K562 (cell line): Measurements from ENCODE around the gene TFAP2E. TPM values are rescaled to one million over a fixed set of nuclear protein-coding genes. Genes with fewer than 3 reads are reported as not detected.

Experiments used
- ATAC-seq: fragments of 200-7000 bp; cut with Tn5 transposase; 3 replicates; pipeline ENCODE4 v1.9.1; 2020; ENCODE audit warnings: moderate library complexity
- Bru-seq: library from RNA; stranded (reverse); fragments of 400-500 nt; gene quantifications from one replicate; lab custom pipeline; 2021; lab: Mats Ljungman, UMichigan
- BruChase-seq, 2 experiments: library from RNA; stranded (reverse); fragments of 400-500 nt; gene quantifications; one replicate each; lab custom pipeline; 2021; lab: Mats Ljungman, UMichigan
- BruUV-seq: library from RNA; stranded (reverse); fragments of 400-500 nt; replicated peaks from 2 replicates; lab custom pipeline; 2021; lab: Mats Ljungman, UMichigan
- CTCF ChIA-PET: fragments of 300-600 bp; formaldehyde crosslinking; extraction: SDS; loops from one replicate; lab custom pipeline; 2021; ENCODE audit warnings: low intra/inter-chr PET ratio; lab: Yijun Ruan, JAX
- POLR2A ChIA-PET: fragments of 300-600, 350-650 bp; sonication (Branson Sonifier 250); formaldehyde crosslinking; extraction: SDS; loops from one replicate; lab custom pipeline; 2021; ENCODE audit warnings: antibody characterized with exemption, inconsistent platforms; lab: Yijun Ruan, JAX
- DNase-seq, 4 experiments: peaks; one replicate each; pipeline versions ENCODE4 v3.0.0 to v3.0.0-alpha.2; 2011 to 2018; ENCODE audit warnings: low spot score in 3 of 4, mixed read lengths in 3 of 4; ENCODE audit errors: extremely low read depth in 1 of 4
- FAIRE-seq: peaks from 2 replicates; lab custom pipeline; 2011; peaks lifted over from hg19 to GRCh38; lab: Jason Lieb, UNC
- H2AFZ ChIP-seq: 2 replicates; pipeline ENCODE4 v1.6.0; 2011; ENCODE audit warnings: low read depth, low read length, control low read depth, inconsistent platforms
- H3K27ac ChIP-seq: fragments of 200-600 bp; 3 replicates; pipeline ENCODE4 v1.8.0; 2011; ENCODE audit warnings: low read depth, mild to moderate bottlenecking, control low read depth, inconsistent platforms, low read length, moderate library complexity, mixed read lengths; ENCODE audit errors: extremely low read depth
- H3K27me3 ChIP-seq, 2 experiments: fragments of 300-600 bp in 1 of 2; 2 replicates in 1 of 2; 3 replicates in 1 of 2; pipeline versions ENCODE4 v1.6.0 to v1.8.0; 2011; ENCODE audit warnings: inconsistent platforms in 2 of 2, low read length in 2 of 2, mild to moderate bottlenecking in 1 of 2, mixed read lengths in 1 of 2, moderate library complexity in 1 of 2; ENCODE audit not compliant: control insufficient read depth in 2 of 2, insufficient read depth in 2 of 2
- H3K36me3 ChIP-seq: fragments of 300-600 bp; 3 replicates; pipeline ENCODE4 v1.8.0; 2011; ENCODE audit warnings: mild to moderate bottlenecking, low read length, inconsistent platforms; ENCODE audit not compliant: control insufficient read depth, insufficient read depth
- H3K4me1 ChIP-seq, 2 experiments: fragments of 200-600 bp in 1 of 2; replicated peaks in 1 of 2; 2 replicates in 1 of 2; 3 replicates in 1 of 2; pipeline versions ENCODE4 v1.5.1 to v1.8.0; 2011; ENCODE audit warnings: inconsistent platforms in 2 of 2, low read length in 2 of 2, mild to moderate bottlenecking in 1 of 2, mixed read lengths in 1 of 2, moderate library complexity in 1 of 2; ENCODE audit not compliant: control insufficient read depth in 2 of 2, insufficient read depth in 2 of 2
- H3K4me2 ChIP-seq: 2 replicates; pipeline ENCODE4 v1.6.1; 2011; ENCODE audit warnings: low read length, control low read depth, inconsistent platforms, mixed read lengths; ENCODE audit not compliant: insufficient read depth
- H3K4me3 ChIP-seq: fragments of 200-600 bp; sonication (generic), shearing (Covaris generic); 2 replicates; pipeline ENCODE4 v1.5.1; 2016; ENCODE audit warnings: control low read depth, inconsistent platforms
- H3K79me2 ChIP-seq: fragments of 200-600 bp; 3 replicates; pipeline ENCODE4 v1.8.0; 2011; ENCODE audit warnings: low read length, inconsistent platforms; ENCODE audit not compliant: control insufficient read depth, insufficient read depth
- H3K9ac ChIP-seq, 2 experiments: 2 replicates each; pipeline versions ENCODE4 v1.6.0 to v1.6.1; 2011; ENCODE audit warnings: low read depth in 2 of 2, low read length in 2 of 2, control low read depth in 1 of 2, inconsistent platforms in 1 of 2, mild to moderate bottlenecking in 1 of 2, mixed read lengths in 1 of 2; ENCODE audit not compliant: insufficient read depth in 1 of 2
- H3K9me1 ChIP-seq: one replicate; pipeline ENCODE4 v1.6.0; 2011; ENCODE audit warnings: inconsistent platforms, mild to moderate bottlenecking, low read length, moderate library complexity; ENCODE audit not compliant: control insufficient read depth, insufficient read depth
- H3K9me3 ChIP-seq: replicated peaks from 2 replicates; pipeline ENCODE4 v1.5.1; 2011; ENCODE audit warnings: low read depth, low read length, inconsistent platforms; ENCODE audit not compliant: control insufficient read depth, insufficient read depth
- H4K20me1 ChIP-seq: replicated peaks from 2 replicates; pipeline ENCODE4 v1.6.1; 2011; ENCODE audit warnings: low read length, inconsistent platforms, mixed read lengths; ENCODE audit not compliant: control insufficient read depth, insufficient read depth
- HDAC3 ChIP-seq: fragments of 450-650 bp; IDR thresholded peaks from 2 replicates; pipeline ENCODE4 v1.6.1; 2018; ENCODE audit warnings: borderline replicate concordance, mild to moderate bottlenecking, moderate library complexity; ENCODE audit not compliant: partially characterized antibody
- HNRNPL ChIP-seq: fragments of 200-400 bp; formaldehyde crosslinking; IDR thresholded peaks from 2 replicates; pipeline ENCODE4 v1.6.1; 2017; ENCODE audit warnings: low read depth, mild to moderate bottlenecking, low read length
- JUND ChIP-seq, 2 experiments: IDR thresholded peaks; 2 replicates in 1 of 2; 3 replicates in 1 of 2; pipeline ENCODE4 v1.6.1; 2011; ENCODE audit warnings: borderline replicate concordance in 2 of 2, low read depth in 2 of 2, low read length in 2 of 2, improper control_type of control experiment in 1 of 2, missing biosample characterization in 1 of 2, missing genetic modification characterization in 1 of 2, missing genetic modification reagents in 1 of 2
- KAT8 ChIP-seq: fragments of 450-650 bp; IDR thresholded peaks from 2 replicates; pipeline ENCODE4 v1.6.1; 2016; ENCODE audit warnings: low read depth, mild to moderate bottlenecking
- KHSRP ChIP-seq: fragments of 450-650 bp; IDR thresholded peaks from 2 replicates; pipeline ENCODE4 v1.6.1; 2017
- MEF2D ChIP-seq: conservative IDR thresholded peaks from 2 replicates; pipeline ENCODE4 v1.6.1; 2016; ENCODE audit warnings: low read depth, missing genetic modification characterization, missing compliant biosample characterization
- POLR2B ChIP-seq: fragments of 450-650 bp; IDR thresholded peaks from 2 replicates; pipeline ENCODE4 v1.6.1; 2018; ENCODE audit warnings: low read depth; ENCODE audit not compliant: partially characterized antibody
- TAF15 ChIP-seq: fragments of 200-400 bp; formaldehyde crosslinking; IDR thresholded peaks from 2 replicates; pipeline ENCODE4 v1.6.1; 2017; ENCODE audit warnings: mild to moderate bottlenecking, low read depth, low read length, moderate library complexity
- TCFL5 ChIP-seq: fragments of 250-450 bp; sonication (Bioruptor Pico); conservative IDR thresholded peaks from 2 replicates; pipeline ENCODE4 v1.6.1; 2021; ENCODE audit warnings: mild to moderate bottlenecking, moderate library complexity, matching md5 sums
- TRIM24 ChIP-seq, 2 experiments: fragments of 450-650 bp; IDR thresholded peaks; 2 replicates each; pipeline ENCODE4 v1.6.1; 2016
- ZC3H11A ChIP-seq: IDR thresholded peaks from 2 replicates; pipeline ENCODE4 v1.6.1; 2012; ENCODE audit warnings: low read depth, low read length, improper control_type of control experiment
- ZNF77 ChIP-seq: fragments of 250-450 bp; sonication (Bioruptor Pico); IDR thresholded peaks from 2 replicates; pipeline ENCODE4 v1.5.0; 2020
- WGBS: fragments of 100-300 bp; shearing (Covaris generic); methylation state at CpG from one replicate; pipeline ENCODE4 v1.1.6; 2016; ENCODE audit warnings: low coverage, mixed read lengths; ENCODE audit not compliant: insufficient coverage; ENCODE audit errors: missing lambda C conversion rate; 5-methylcytosine and 5-hydroxymethylcytosine counted together
- in situ Hi-C: fragments of 300-500 bp; cut with MboI; formaldehyde crosslinking; loops from 4 replicates; pipeline ENCODE4 v1.15.0; 2018; ENCODE audit warnings: inconsistent platforms, mixed read lengths
- intact Hi-C: fragments of 100-400 bp; cut with micrococcal nuclease; formaldehyde crosslinking; loops from 2 replicates; pipeline ENCODE4 v1.14.2; 2022
- long read RNA-seq, 3 experiments: library from polyadenylated mRNA in 2 of 3; library from RNA in 1 of 3; unstranded in 2 of 3; stranded (forward) in 1 of 3; transcript quantifications; one replicate each; pipeline ENCODE4 v2.0.0, GENCODE V29; 2019 to 2022
- polyA minus RNA-seq, 3 experiments: library from RNA; depleted of rRNA, polyadenylated mRNA; stranded (reverse); fragments of >200 nt; gene quantifications; 2 replicates each; pipeline ENCODE4 v1.2.3, GENCODE V29; 2011
- polyA plus RNA-seq, 8 experiments: library from polyadenylated mRNA; depleted of rRNA in 4 of 8; stranded (reverse) in 5 of 8; unstranded in 3 of 8; fragments of >200 nt; fragmentation: Nextera tagmentation in 2 of 8; fragmentation: Illumina TruSeq in 1 of 8; extraction: Ambion mirVana in 2 of 8; extraction: Trizol in 1 of 8; gene quantifications; 2 replicates each; pipeline versions ENCODE4 v1.2.1 to v1.2.3, GENCODE V29; 2011 to 2014; ENCODE audit warnings: inconsistent platforms in 1 of 8, missing spikeins in 1 of 8
- total RNA-seq, 7 experiments: library from RNA; depleted of rRNA in 6 of 7; stranded (reverse); fragments of >200 nt in 6 of 7; fragmentation: Illumina TruSeq in 2 of 7; extraction: Trizol in 2 of 7; gene quantifications; 2 replicates each; pipeline versions ENCODE4 v1.2.1 to v1.2.3, GENCODE V29; 2011 to 2021; ENCODE audit warnings: low replicate concordance in 1 of 7
- TF ChIP-seq, protein P1 (sequence below): fragments of 450-650 bp; formaldehyde crosslinking; IDR thresholded peaks from 2 replicates; pipeline ENCODE4 v1.4.0; 2020; ENCODE audit warnings: mild to moderate bottlenecking, moderate library complexity
- TF ChIP-seq, protein P2 (sequence below), 2 experiments: IDR thresholded peaks; 2 replicates each; pipeline ENCODE4 v1.6.1; 2011; ENCODE audit warnings: borderline replicate concordance in 1 of 2, control low read depth in 1 of 2, low read depth in 1 of 2, low read length in 1 of 2, mild to moderate bottlenecking in 1 of 2, mixed read lengths in 1 of 2, moderate library complexity in 1 of 2; ENCODE audit not compliant: insufficient read depth in 1 of 2, insufficient read length in 1 of 2, poor library complexity in 1 of 2, severe bottlenecking in 1 of 2; ENCODE audit errors: extremely low read depth in 1 of 2

TFAP2E gene
- total RNA-seq (2011; cell fraction: chromatin; rRNA removed; ENCODE audit: low replicate concordance), result 0.30 and 0.44 TPM in 2 replicates
- 0.39 TPM in 1 of 2 replicates, not detected in the other for total RNA-seq (2011; cell fraction: nucleolus; rRNA removed)
- 0.81 TPM in 1 of 2 replicates, not detected in the other for total RNA-seq (2011; cell fraction: nucleoplasm; rRNA removed)
- total RNA-seq (2014; rRNA removed) (not detected in 2 replicates), total RNA-seq (2014; rRNA removed; fragmentation: Illumina TruSeq; extraction: Trizol) (not detected in 2 replicates), total RNA-seq (2015; rRNA removed; fragmentation: Illumina TruSeq; extraction: Trizol) (0.11 TPM in 1 of 2 replicates, not detected in the other), total RNA-seq (2021) (not detected in 2 replicates), polyA plus RNA-seq (2011; rRNA removed) (0.07 and 0.11 TPM in 2 replicates), polyA plus RNA-seq (2014; fragmentation: Illumina TruSeq; extraction: Trizol) (not detected in 2 replicates), polyA plus RNA-seq (2014; fragmentation: Nextera tagmentation; extraction: Ambion mirVana) (under 1 TPM; 0.03 to 0.06 TPM), polyA plus RNA-seq (2014; rRNA removed) (0.04 and 0.07 TPM in 2 replicates), polyA minus RNA-seq (2011; rRNA and poly(A)+ RNA removed) (0.14 TPM in 1 of 2 replicates, not detected in the other), Bru-seq, nascent RNA (percentile 24 among the genes with signal in this experiment), BruChase-seq, experiment 1, labeled RNA remaining after a 2-hour chase (percentile 30 among the genes with signal in this experiment), BruChase-seq, experiment 2, labeled RNA remaining after a 6-hour chase (percentile 33 among the genes with signal in this experiment)
- polyA plus RNA-seq (2011; cell fraction: cytosol; rRNA removed), result not detected in 2 replicates
- polyA plus RNA-seq (2011; cell fraction: nucleus; rRNA removed), result 0.31 and 0.38 TPM in 2 replicates
- 0.20 and 0.58 TPM in 2 replicates for polyA plus RNA-seq (2012)
- polyA minus RNA-seq (2011; cell fraction: cytosol; rRNA and poly(A)+ RNA removed), result not detected in 2 replicates
- polyA minus RNA-seq (2011; cell fraction: nucleus; rRNA and poly(A)+ RNA removed), result not detected in 2 replicates
- long read RNA-seq, experiment 1, partial matches to known transcripts, result 0 of 1 reads
- long read RNA-seq, experiment 1, other reads (novel, unspliced or antisense), result 1 of 1 reads
- long read RNA-seq, experiment 2, result 0 reads
- long read RNA-seq, experiment 3, result 0 reads

DNA sequence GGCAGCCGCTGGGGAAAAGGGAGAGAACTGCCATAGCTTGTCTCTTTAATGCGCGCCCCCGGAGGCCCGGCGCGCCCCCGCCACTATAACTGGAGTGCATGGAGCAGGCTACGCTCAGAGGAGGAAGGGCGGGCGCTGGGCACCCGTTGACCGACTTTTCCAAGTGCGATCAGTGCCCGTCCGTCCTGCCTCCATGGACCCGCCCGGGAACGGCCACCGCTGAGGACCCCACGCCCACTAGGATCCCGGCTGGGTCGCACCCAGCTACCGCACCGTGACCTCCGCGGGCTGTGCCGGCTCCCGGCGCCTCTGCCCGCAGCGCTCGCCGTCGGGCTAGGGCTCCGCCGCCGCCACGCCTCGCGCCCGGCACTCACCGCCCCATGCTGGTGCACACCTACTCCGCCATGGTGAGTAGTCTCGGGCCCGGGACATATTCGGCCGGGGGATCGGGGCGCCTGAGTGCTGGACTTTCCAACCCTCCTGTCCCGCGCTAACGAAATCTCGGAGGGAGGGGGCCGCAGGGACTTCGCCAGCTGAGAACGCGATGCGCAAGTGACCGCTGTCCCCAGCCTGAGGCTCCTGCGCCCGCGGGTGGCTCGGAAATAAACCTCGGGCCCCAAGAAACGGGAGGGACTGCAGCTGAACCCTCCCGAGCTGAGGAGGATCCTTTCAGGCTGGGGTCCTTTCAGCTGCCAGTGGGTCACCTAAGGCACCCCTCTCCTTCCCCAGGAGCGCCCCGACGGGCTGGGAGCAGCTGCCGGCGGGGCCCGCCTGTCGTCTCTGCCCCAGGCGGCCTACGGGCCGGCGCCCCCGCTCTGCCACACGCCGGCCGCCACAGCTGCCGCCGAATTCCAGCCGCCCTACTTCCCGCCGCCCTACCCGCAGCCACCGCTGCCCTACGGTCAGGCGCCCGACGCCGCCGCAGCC is at the start of gene TFAP2E:
Gene TFAP2E, plus strand, starts transcription at position 117 of the 927 bp plus-strand sequence. Its CDS starts 264 bp downstream, at position 381.
- Histone ChIP-seq H3K9ac (no peak within 1 kb of the TSS), H3K4me3 (no peak within 1 kb of the TSS), H3K4me2 (no peak within 1 kb of the TSS), H4K20me1 (0 out of 2 replicates have a peak, but pooled peaks cover 5% of the 10 kb centered on the region), H3K27ac (no peak within 1 kb of the TSS), H3K9me3 (no peaks in the 10 kb centered on the region), H3K9me1 (no peaks in the 10 kb centered on the region), H3K79me2 (no peaks in the 10 kb centered on the region), H3K27me3 (peaks cover 3 to 18% of the 10 kb centered on the region in 2 experiments; a peak in 4 of 5 replicates), H2AFZ (no peak within 1 kb of the TSS), H3K36me3 (no peaks in the 10 kb centered on the region), H3K4me1 (peaks cover 11 to 33% of the 10 kb centered on the region in 2 experiments)
- intact Hi-C loops (no loop called here), in situ Hi-C loops (no loop called here)
- ChIA-PET POLR2A (interaction anchor here (0.7 to 1.3 kb wide), 4 partner anchors 11 to 158 kb away, joined by 3 read pairs; no protein-coding TSS in a partner anchor), CTCF (no interaction called here)
- no TSS peak for BruUV-seq
- FAIRE-seq, result no peak
- no peak for DNase-seq
- ATAC-seq, result no peak
- 66% methylated on average over 50 of the region's 95 CpGs for WGBS
- TF ChIP-seq ZNF77 (CRISPR knock-in tag) (no peak), ZC3H11A (no peak), HDAC3 (no peak), KHSRP (no peak), TCFL5 (CRISPR knock-in tag) (no peak), POLR2B (no peak), KAT8 (no peak), MEF2D (no peak), TRIM24 (IDR thresholded peaks at IDR 0.05) (no peak), HNRNPL (no peak), TAF15 (no peak), JUND (IDR thresholded peaks at IDR 0.05; ENCODE audit: borderline replicate concordance, low read depth, low read length) (no peak), JUND (tag; IDR thresholded peaks at IDR 0.05; ENCODE audit: borderline replicate concordance, low read depth, low read length) (no peak)
- TF ChIP-seq, protein P1, sequence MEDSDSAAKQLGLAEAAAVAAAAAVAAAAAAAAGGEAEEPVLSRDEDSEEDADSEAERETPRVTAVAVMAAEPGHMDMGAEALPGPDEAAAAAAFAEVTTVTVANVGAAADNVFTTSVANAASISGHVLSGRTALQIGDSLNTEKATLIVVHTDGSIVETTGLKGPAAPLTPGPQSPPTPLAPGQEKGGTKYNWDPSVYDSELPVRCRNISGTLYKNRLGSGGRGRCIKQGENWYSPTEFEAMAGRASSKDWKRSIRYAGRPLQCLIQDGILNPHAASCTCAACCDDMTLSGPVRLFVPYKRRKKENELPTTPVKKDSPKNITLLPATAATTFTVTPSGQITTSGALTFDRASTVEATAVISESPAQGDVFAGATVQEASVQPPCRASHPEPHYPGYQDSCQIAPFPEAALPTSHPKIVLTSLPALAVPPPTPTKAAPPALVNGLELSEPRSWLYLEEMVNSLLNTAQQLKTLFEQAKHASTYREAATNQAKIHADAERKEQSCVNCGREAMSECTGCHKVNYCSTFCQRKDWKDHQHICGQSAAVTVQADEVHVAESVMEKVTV (CRISPR knock-in tag), result no peak
- TF ChIP-seq, protein P2, sequence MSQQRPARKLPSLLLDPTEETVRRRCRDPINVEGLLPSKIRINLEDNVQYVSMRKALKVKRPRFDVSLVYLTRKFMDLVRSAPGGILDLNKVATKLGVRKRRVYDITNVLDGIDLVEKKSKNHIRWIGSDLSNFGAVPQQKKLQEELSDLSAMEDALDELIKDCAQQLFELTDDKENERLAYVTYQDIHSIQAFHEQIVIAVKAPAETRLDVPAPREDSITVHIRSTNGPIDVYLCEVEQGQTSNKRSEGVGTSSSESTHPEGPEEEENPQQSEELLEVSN (IDR thresholded peaks at IDR 0.05; ENCODE audit: borderline replicate concordance in 1 of 2, extremely low read depth in 1 of 2, insufficient read depth in 1 of 2, insufficient read length in 1 of 2, low read depth in 1 of 2, low read length in 1 of 2, poor library complexity in 1 of 2, severe bottlenecking in 1 of 2), result no peak
